EL (cell line): ENCODE measurements around the gene EPHB2.
A peak's percentile ranks its signal among the peaks of the same experiment; 100 is the strongest.

ENCODE experiments used
- DNase-seq: peaks from one replicate; pipeline ENCODE4 v3.0.0-alpha.2; 2016

The EPHB2 gene

DNA sequence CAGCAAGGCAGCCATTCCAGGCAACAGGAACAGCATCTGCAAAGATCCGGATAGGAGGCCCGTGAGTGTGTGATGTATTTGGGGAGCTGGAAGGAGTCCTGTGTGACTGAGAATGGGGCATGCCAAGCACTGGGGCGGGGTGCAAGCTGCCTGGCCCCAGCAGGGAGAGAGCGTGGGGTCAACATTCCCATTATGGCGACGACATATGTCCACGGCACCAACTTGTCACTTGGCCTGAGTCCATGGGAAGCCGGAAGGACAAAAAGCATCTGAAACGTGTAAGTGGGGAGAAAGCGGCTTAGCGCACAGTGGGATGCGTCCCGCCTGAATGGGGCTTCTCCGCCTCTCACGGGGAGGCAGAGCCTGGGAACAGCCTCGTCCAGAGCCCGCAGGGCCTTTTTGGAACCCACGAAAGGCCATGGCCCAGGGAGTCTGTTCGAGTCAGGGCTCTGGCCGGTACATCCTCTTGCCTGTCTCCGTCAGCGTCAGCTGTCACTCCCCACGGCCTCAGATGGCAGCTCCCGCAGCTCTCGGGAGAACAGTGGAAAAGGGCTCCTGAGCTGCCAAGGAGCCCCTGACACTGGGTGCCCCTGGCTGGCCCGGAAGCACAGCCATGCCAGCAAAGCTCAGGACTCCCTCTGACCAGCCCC is 12.4 kb downstream of the EPHB2 start:
- DNase-seq: no peak

GRCh38 chr1:22727873-22728272 is 17.2 kb downstream of the EPHB2 start:
- no peak for DNase-seq

GRCh38 chr1:22728751-22729399 is 18.2 kb downstream of the EPHB2 start:
- DNase-seq: no peak

- DNase-seq: no peak
Measured at GRCh38 chr1:22729400-22729773, 18.7 kb downstream of the EPHB2 start.

GRCh38 chr1:22729912-22730311 is 19.3 kb downstream of the EPHB2 start:
- DNase-seq: no peak

DNA sequence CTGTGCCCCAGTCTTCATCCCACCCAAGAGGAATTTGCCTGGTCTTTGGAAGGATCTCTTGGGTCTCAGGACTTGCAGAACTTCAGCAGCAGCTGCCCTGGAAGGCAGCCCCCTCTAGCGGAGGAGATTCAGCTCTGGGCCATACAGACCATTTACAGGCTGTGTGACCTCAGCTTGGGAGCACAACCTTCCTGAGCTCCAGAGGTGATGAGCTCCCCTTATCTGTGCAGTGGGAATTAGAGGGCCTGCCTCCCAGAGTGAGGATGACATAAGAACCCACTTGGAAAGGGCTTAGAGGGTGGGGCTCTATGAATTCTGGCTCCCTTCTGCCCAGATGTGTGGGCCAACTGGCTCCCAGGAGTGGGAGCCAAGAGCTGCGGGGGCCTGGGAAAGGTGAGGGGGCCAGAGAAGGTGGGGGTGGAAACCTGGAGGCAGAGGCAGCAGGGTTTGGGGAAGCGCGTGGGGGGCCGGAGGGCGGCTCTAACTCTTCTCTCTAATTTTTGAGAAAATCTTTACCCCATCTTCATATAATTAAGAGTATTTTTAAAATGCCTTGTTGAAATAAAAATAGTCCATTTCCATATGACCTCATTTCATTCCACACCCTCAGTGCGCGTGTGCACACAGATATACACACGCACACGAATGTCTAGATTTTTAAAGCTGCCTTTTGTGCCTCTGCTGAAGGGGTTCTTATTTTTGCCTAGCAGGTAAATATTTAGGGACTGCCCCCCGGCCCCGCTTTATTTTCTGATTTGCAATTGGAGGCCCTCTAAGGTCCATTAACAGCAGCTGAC is 21.5 kb downstream of the EPHB2 start:
- DNase-seq: no peak

GRCh38 chr1:22733643-22734042 is 23.0 kb downstream of the EPHB2 start:
- DNase-seq: no peak

- DNase-seq: no peak
Measured at GRCh38 chr1:22736501-22737080, 26.0 kb downstream of the EPHB2 start.

- no peak for DNase-seq
Measured at GRCh38 chr1:22737374-22738068, 26.9 kb downstream of the EPHB2 start.

DNA sequence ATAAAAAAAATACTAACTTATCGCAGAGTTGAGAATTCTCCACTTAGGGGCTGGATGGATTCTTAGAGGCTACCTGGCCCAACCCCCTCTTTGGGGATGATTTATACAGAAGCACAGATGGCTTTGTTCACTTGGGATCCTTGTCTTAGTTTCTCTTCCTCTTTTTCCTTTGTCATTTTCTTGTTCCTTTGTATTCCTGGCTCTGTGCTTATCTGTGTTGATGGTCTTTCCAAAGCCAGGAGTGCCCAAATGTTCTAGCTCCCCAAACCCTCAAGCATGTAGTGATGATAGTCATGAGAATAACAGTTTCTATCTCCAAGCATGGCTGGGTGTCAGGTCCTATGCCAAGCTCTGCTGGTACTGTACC is 27.4 kb downstream of the EPHB2 start:
- DNase-seq: no peak

GRCh38 chr1:22738522-22738921 is 27.9 kb downstream of the EPHB2 start:
- DNase-seq: peak; percentile 54

- peak; percentile 96 for DNase-seq
Measured at GRCh38 chr1:22739648-22740385, 29.2 kb downstream of the EPHB2 start.

GRCh38 chr1:22741118-22741517 is 30.5 kb downstream of the EPHB2 start:
- no peak for DNase-seq

DNA sequence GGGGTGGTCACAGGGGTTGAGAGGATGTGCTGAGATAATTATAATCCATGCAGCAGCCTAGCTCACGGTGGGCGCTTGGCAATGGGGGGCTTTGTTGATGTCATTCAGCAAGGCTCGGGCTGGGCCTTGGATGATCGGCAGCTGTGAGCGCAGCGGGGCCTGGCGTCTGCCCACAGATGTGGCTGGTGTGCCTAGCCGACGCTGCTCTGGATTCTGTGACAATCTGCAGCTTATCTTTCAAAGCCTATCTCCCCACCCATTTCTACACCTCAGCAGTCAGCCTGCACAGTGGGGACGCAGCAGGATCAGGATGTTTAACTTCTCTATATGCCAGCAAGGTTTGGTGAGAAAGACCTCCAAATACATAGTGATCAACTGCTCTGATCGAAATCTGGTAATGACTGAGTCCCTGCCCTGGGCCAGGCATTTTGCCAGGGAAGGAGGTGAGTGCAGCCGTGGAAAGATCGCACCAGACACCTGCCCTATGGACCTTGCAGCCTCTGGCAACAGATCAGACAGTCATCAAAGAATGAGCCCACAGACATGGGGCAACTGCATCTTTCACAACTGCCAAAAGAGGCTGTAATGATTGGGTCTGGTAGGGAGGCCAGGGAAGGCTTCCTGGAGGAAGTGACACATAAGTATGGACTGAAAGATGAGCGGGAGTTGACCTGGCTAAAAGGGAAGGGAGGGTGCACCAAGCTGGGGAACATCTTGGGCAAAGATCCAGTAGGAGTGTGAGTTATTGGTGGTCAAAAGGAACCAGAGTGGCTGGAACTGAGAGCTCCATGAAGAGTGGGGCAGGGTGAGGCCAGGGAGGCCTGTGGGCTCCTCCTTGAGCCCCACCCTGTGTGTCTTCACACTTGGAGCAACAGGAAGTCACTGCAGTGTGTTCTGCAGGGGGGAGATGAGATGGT is 35.3 kb downstream of the EPHB2 start:
- peak; percentile 93 for DNase-seq

DNA sequence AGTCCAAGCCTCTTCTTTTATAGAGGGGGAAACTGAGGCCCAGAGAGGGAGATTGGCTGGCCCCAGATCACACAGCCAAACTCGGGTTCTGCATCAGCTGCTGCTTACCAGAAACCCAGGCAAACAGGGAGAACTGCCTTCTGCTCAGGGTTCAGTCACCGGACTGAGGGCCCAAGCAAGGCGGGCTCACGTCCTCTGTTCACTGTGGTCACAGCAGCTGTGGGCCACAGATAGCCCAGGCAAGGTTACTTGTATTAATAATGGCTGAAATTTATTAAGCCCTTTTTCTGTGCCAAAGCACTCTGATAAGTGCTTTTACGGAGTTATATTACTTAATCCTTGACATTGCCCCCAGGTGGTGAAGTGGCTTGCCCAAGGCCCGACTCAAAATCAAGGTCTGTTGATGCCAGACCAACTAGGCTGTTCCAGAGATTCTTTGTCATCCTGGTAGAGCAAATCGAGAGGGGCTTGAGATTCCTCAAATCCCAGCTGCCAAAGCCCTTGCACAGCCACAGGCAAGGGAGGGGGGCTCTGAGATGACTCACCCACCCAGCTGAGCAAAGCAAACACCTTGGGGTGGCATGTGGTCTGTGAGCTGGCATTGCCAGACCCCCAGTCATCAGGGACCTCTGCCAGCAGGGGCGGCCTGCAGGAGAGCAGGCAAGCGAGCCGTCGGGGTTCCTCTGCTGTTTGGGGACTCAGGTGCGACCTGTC is 36.5 kb downstream of the EPHB2 start:
- DNase-seq: peak; percentile 90

- DNase-seq: no peak
Measured at GRCh38 chr1:22747735-22748073, 37.1 kb downstream of the EPHB2 start.

DNA sequence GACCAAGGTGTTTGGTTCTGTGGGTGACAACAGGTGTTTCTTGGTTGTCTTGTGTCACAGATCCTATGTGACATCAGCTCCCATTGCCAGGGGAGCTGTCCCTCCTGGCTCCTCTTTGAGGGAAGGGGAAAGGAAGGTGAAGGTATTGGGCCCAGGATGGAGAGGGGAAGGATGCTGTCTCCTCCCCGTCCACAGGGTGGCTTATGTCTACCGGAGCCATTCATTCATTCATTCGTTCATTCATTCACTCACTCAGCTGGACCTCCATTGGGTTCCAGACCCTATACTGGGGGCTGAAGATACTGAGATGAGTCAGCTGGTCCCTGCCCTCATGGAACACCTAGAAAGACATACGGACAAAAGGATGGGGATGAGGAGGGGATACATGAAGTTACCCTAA is 38.9 kb downstream of the EPHB2 start:
- DNase-seq: no peak

- peak; percentile 96 for DNase-seq
Measured at GRCh38 chr1:22749919-22750684, 39.5 kb downstream of the EPHB2 start.

- no peak for DNase-seq
Measured at GRCh38 chr1:22750685-22751051, 40.0 kb downstream of the EPHB2 start.

GRCh38 chr1:22751124-22751531 is 40.5 kb downstream of the EPHB2 start:
- no peak for DNase-seq
